Kidney (tissue), 14 donors: ENCODE measurements around the gene GALNT18. TPM values are rescaled to one million over a fixed set of nuclear protein-coding genes. Genes with fewer than 3 reads are reported as not detected.

Source experiments
- DNase-seq, 5 donors: peaks; one replicate each; pipeline ENCODE4 v3.0.0-alpha.2; 2013 to 2020
- FAIRE-seq: peaks from 2 replicates; lab custom pipeline; 2012; peaks lifted over from hg19 to GRCh38; lab: Jason Lieb, UNC
- H3K27ac ChIP-seq, 2 donors: one replicate each; pipeline ENCODE4 v1.7.0; 2013; ENCODE audit warnings: low read depth in 2 of 2, low read length in 2 of 2, inconsistent platforms in 1 of 2
- H3K27me3 ChIP-seq: one replicate; pipeline ENCODE4 v1.7.1; 2013; ENCODE audit warnings: low read length, inconsistent platforms; ENCODE audit not compliant: control insufficient read depth, insufficient read depth
- H3K36me3 ChIP-seq, 3 donors: one replicate each; pipeline versions ENCODE4 v1.7.0 to v1.7.1; 2013; ENCODE audit warnings: low read length in 3 of 3, control low read depth in 1 of 3, inconsistent platforms in 1 of 3; ENCODE audit not compliant: insufficient read depth in 3 of 3, control insufficient read depth in 2 of 3
- H3K4me1 ChIP-seq, 3 donors: one replicate each; pipeline versions ENCODE4 v1.7.0 to v1.7.1; 2013; ENCODE audit warnings: low read length in 3 of 3, inconsistent platforms in 1 of 3, low read depth in 1 of 3; ENCODE audit not compliant: control insufficient read depth in 2 of 3, insufficient read depth in 2 of 3
- H3K4me3 ChIP-seq, 3 donors: one replicate each; pipeline versions ENCODE4 v1.7.0 to v1.8.1; 2013; ENCODE audit warnings: low read length in 3 of 3, control low read depth in 1 of 3, inconsistent platforms in 1 of 3
- H3K9ac ChIP-seq, 3 donors: one replicate each; pipeline versions ENCODE4 v1.7.0 to v1.7.1; 2013; ENCODE audit warnings: low read length in 3 of 3, control low read depth in 1 of 3, inconsistent platforms in 1 of 3
- H3K9me3 ChIP-seq, 3 donors: one replicate each; pipeline versions ENCODE4 v1.7.0 to v1.7.1; 2013; ENCODE audit warnings: low read length in 3 of 3, control low read depth in 1 of 3, inconsistent platforms in 1 of 3; ENCODE audit not compliant: control insufficient read depth in 2 of 3, insufficient read depth in 1 of 3
- CTCF ChIP-seq: IDR thresholded peaks from 3 replicates; pipeline ENCODE4 v1.5.1; 2012; ENCODE audit warnings: mild to moderate bottlenecking, moderate library complexity, borderline replicate concordance; ENCODE audit not compliant: insufficient read depth; ENCODE audit errors: extremely low read depth
- intact Hi-C: fragments of 100-400 bp; cut with DNase I; formaldehyde crosslinking; loops from one replicate; pipeline ENCODE4 v1.11.1; 2022
- polyA plus RNA-seq: library from polyadenylated mRNA; stranded (reverse); fragments of 350-450 nt; fragmentation: Illumina TruSeq; extraction: RNeasy Lipid Tissue Mini Kit (QIAGEN cat#74804); gene quantifications from one replicate; pipeline ENCODE4 v1.2.3, GENCODE V29; 2014; ENCODE audit warnings: low read depth, low replicate concordance; ENCODE audit not compliant: insufficient read depth
- total RNA-seq: library from RNA; stranded (reverse); fragmentation: NEBNext Ultra II Directional; extraction: Animal tissue kit (Norgen Biotek cat#: 25700); gene quantifications from one replicate; pipeline ENCODE4 v1.2.1, GENCODE V29; 2021
- donor health status: control.
- donor health status: control.
- donor health status: control.
- donor health status: control.
- donor health status: control.
- donor health status: DM: yes; HTN: yes; CAD: no.
- donor health status: Normal renal cell carcinoma (clear cell type).

The GALNT18 gene
- total and polyA plus RNA-seq, 2 donors from 2014 or later, result 27.2 to 42.1 TPM

- FAIRE-seq (no peak), DNase-seq (no peak)
- no peaks in the 10 kb centered on the region for H3K9me3 ChIP-seq
- TF ChIP-seq CTCF, result no peak
- peaks cover 2 to 8% (median 4%) of the 10 kb centered on the region in 3 donors for H3K4me1 ChIP-seq
- no peak overlapping the region for H3K9ac ChIP-seq
- no peaks in the 10 kb centered on the region for H3K27me3 ChIP-seq
- no peak overlapping the region for H3K27ac ChIP-seq
- H3K36me3 ChIP-seq, result no peaks in the 10 kb centered on the region
- no peak overlapping the region for H3K4me3 ChIP-seq
- intact Hi-C loops, result no loop called here
Measured at GRCh38 chr11:11561991-11562390, 59.8 kb downstream of the GALNT18 start.

- Histone ChIP-seq H3K27ac (peak overlapping the region in 1 of 2 donors; percentile 13), H3K4me1 (peaks cover 9 to 26% (median 22%) of the 10 kb centered on the region in 3 donors), H3K9me3 (no peaks in the 10 kb centered on the region), H3K27me3 (no peaks in the 10 kb centered on the region), H3K9ac (no peak overlapping the region), H3K36me3 (no peaks in the 10 kb centered on the region), H3K4me3 (no peak overlapping the region)
- no peak for FAIRE-seq
- intact Hi-C loops, result no loop called here
- peak in 2 of 5 donors; percentile 68 to 73 for DNase-seq
- TF ChIP-seq CTCF, result no peak
Measured at GRCh38 chr11:11558826-11559225, 63.0 kb downstream of the GALNT18 start.

- intact Hi-C loops, result no loop called here
- peak overlapping the region in 1 of 2 donors; percentile 13 for H3K27ac ChIP-seq
- DNase-seq (no peak), FAIRE-seq (no peak)
- no peaks in the 10 kb centered on the region for H3K27me3 ChIP-seq
- no peak overlapping the region for H3K4me3 ChIP-seq
- no peaks in the 10 kb centered on the region for H3K9me3 ChIP-seq
- TF ChIP-seq CTCF, result no peak
- H3K9ac ChIP-seq, result no peak overlapping the region
- peaks cover 9 to 27% (median 23%) of the 10 kb centered on the region in 3 donors for H3K4me1 ChIP-seq
- no peaks in the 10 kb centered on the region for H3K36me3 ChIP-seq
Measured at GRCh38 chr11:11558396-11558795, 63.4 kb downstream of the GALNT18 start.

- intact Hi-C loops, result no loop called here
- H3K9ac ChIP-seq, result peak overlapping the region in 1 of 3 donors; percentile 2
- no peak for TF ChIP-seq CTCF
- H3K27me3 ChIP-seq, result no peaks in the 10 kb centered on the region
- peak overlapping the region in 1 of 2 donors; percentile 39 for H3K27ac ChIP-seq
- no peak overlapping the region for H3K4me3 ChIP-seq
- H3K9me3 ChIP-seq, result no peaks in the 10 kb centered on the region
- H3K36me3 ChIP-seq, result no peaks in the 10 kb centered on the region
- H3K4me1 ChIP-seq, result peaks cover 9 to 40% (median 36%) of the 10 kb centered on the region in 3 donors
- DNase-seq (peak; percentile 81 to 94 (median 92)), FAIRE-seq (no peak)
Measured at GRCh38 chr11:11555208-11555607, 66.6 kb downstream of the GALNT18 start.
